ENCODE data around the gene UBA1.

GRCh38 chrX:47208108-47208507 lies 14.5 kb downstream of the UBA1 start:
- no peak for TF ChIP-seq PML (IDR thresholded peaks at IDR 0.05; ENCODE audit: low read length)
- TF ChIP-seq, protein P1, sequence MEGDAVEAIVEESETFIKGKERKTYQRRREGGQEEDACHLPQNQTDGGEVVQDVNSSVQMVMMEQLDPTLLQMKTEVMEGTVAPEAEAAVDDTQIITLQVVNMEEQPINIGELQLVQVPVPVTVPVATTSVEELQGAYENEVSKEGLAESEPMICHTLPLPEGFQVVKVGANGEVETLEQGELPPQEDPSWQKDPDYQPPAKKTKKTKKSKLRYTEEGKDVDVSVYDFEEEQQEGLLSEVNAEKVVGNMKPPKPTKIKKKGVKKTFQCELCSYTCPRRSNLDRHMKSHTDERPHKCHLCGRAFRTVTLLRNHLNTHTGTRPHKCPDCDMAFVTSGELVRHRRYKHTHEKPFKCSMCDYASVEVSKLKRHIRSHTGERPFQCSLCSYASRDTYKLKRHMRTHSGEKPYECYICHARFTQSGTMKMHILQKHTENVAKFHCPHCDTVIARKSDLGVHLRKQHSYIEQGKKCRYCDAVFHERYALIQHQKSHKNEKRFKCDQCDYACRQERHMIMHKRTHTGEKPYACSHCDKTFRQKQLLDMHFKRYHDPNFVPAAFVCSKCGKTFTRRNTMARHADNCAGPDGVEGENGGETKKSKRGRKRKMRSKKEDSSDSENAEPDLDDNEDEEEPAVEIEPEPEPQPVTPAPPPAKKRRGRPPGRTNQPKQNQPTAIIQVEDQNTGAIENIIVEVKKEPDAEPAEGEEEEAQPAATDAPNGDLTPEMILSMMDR (IDR thresholded peaks at IDR 0.05 in 2 of 3, conservative IDR thresholded peaks at IDR 0.05 in 1 of 3; ENCODE audit: control insufficient read depth in 2 of 3, extremely low read depth in 1 of 3, insufficient read depth in 1 of 3, low read depth in 3 of 3, low read length in 3 of 3), result no peak
- TF ChIP-seq RBBP5 (conservative IDR thresholded peaks at IDR 0.05), result no peak
- no peak for TF ChIP-seq MYC (IDR thresholded peaks at IDR 0.05; ENCODE audit: insufficient read depth, insufficient read length, insufficient replicate concordance, low read length, severe bottlenecking)

All from GM12878 (cell line).